ENCODE measurements around the gene SLC44A1.

Gene SLC44A1

GRCh38 chr9:105206496-105206820 lies 38.0 kb upstream of the SLC44A1 start:
- DNase-seq (ENCODE audit: low read depth), result no peak
- no peak overlapping the region for H3K4me3 ChIP-seq (replicated peaks; ENCODE audit: low read depth, low read length)
- TF ChIP-seq, protein P1, sequence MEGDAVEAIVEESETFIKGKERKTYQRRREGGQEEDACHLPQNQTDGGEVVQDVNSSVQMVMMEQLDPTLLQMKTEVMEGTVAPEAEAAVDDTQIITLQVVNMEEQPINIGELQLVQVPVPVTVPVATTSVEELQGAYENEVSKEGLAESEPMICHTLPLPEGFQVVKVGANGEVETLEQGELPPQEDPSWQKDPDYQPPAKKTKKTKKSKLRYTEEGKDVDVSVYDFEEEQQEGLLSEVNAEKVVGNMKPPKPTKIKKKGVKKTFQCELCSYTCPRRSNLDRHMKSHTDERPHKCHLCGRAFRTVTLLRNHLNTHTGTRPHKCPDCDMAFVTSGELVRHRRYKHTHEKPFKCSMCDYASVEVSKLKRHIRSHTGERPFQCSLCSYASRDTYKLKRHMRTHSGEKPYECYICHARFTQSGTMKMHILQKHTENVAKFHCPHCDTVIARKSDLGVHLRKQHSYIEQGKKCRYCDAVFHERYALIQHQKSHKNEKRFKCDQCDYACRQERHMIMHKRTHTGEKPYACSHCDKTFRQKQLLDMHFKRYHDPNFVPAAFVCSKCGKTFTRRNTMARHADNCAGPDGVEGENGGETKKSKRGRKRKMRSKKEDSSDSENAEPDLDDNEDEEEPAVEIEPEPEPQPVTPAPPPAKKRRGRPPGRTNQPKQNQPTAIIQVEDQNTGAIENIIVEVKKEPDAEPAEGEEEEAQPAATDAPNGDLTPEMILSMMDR (IDR thresholded peaks at IDR 0.05; ENCODE audit: low read length, missing control alignments), result no peak

DNA sequence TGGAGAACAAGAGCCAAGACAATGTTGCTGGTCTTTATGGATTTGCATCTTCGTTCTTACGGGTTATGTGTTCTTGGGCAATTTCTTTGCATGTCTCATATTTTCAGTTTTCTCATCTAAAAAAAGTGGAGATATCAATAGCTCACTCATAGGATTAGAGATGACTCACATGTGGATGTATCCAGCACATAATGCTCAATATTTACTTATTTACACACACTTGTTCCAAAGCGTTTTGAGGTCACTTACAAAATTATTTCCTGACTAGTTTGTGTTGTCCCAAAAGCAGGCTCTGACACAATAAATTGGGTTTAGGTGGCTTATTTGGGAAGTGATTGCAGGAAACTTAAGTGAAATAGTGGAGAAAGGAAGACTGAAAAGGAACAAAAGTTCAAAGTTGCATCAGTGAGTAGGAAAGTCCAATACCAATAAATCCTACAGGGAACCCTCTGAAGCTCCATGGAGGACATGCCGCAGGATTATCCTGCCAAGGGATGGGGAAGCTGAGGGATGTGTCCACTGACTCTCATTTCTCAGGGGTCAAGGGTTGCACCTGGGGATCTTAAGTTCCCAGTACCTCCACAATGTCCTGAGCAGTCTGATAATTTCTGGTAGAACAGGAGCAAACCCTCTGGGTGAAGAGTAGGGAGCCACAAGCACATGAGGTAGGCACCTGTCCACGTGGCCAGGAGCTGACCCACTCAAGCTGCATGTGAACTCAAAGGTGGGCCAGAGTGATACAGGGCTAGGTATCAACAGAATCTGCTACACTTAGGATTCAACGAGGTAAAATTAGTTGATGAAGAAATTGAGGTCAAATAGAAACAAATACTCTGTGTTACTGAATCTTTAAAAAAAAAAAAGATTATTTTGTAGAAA lies 37.4 kb upstream of the SLC44A1 start:
- no peak overlapping the region for H3K4me3 ChIP-seq (replicated peaks; ENCODE audit: low read depth, low read length)
- TF ChIP-seq, protein P1 (IDR thresholded peaks at IDR 0.05; ENCODE audit: low read length, missing control alignments), result no peak
- peak; percentile 70 for DNase-seq (ENCODE audit: low read depth)

DNA sequence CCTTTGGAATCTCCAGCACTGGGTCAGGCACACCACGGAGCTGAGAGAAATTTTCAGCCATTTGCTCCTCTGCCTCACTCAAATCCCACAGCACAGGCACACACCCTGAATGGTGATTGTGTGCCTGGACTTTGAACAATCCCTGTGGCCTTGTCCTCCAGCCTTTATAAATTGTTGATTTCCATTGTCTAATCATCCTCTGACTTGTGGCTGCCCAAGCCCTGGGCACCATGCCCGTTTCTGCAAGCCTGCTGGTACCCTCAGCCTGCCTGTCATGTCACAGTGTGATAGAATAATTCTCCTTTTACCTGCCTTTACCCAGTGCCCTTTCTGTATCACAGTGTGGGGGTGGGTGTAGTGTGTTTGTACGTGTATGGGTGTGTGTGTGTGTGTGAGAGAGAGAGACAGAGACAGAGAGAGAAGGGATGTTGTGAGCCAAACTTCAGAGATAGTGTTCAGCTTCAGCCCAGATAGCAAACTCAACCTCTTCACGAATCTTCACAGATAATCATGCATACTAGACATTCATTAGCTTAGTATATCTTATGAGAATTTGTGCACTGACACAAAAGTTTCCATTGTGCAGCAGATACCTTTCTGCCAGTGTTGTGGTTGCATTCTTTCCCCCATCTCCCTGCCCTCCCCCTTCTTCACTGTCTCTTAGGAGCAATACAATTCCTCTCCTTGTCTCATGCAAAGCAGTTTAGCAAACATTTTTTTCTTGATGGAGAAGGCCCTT lies 27.8 kb upstream of the SLC44A1 start:
- TF ChIP-seq, protein P1 (IDR thresholded peaks at IDR 0.05; ENCODE audit: low read length, missing control alignments), result no peak
- DNase-seq (ENCODE audit: low read depth), result no peak
- no peak overlapping the region for H3K4me3 ChIP-seq (replicated peaks; ENCODE audit: low read depth, low read length)

DNA sequence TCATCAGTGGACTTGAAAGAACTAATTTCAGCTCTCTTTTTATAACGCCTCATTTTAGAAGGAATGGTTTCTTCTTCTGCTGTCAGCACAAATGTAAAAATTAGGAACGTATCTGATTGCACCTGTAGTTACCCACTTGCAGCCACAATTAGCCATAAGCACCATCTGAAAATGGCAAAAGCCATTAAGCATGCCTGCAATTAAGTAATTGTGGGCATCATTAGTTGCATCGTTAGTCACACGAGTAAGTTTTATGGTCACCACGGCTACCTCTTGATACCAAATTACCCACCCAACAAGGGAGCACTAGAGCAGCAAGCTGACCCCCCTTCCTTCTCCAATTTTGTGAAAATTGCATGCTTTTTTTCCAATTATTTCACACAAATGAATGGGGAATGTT lies 25.8 kb upstream of the SLC44A1 start:
- DNase-seq (ENCODE audit: low read depth), result no peak
- H3K4me3 ChIP-seq (replicated peaks; ENCODE audit: low read depth, low read length), result no peak overlapping the region
- TF ChIP-seq, protein P1 (IDR thresholded peaks at IDR 0.05; ENCODE audit: low read length, missing control alignments), result no peak

GRCh38 chr9:105219291-105219805 lies 25.1 kb upstream of the SLC44A1 start:
- DNase-seq (ENCODE audit: low read depth), result no peak
- no peak overlapping the region for H3K4me3 ChIP-seq (replicated peaks; ENCODE audit: low read depth, low read length)
- TF ChIP-seq, protein P1 (IDR thresholded peaks at IDR 0.05; ENCODE audit: low read length, missing control alignments), result no peak

GRCh38 chr9:105220451-105220850 lies 24.0 kb upstream of the SLC44A1 start:
- H3K4me3 ChIP-seq (replicated peaks; ENCODE audit: low read depth, low read length), result no peak overlapping the region
- TF ChIP-seq, protein P1 (IDR thresholded peaks at IDR 0.05; ENCODE audit: low read length, missing control alignments), result no peak
- DNase-seq (ENCODE audit: low read depth), result no peak

All from fibroblast of pulmonary artery (primary cell).